Neuron (in vitro differentiated cells): ENCODE measurements around the gene CUL1.
A peak's percentile ranks its signal among the peaks of the same experiment; 100 is the strongest.

ENCODE experiments used
- H2AFZ ChIP-seq: one replicate; pipeline ENCODE4 v1.6.1; 2013; ENCODE audit warnings: low read depth, mild to moderate bottlenecking, inconsistent platforms, low read length, moderate library complexity
- H3K27me3 ChIP-seq: one replicate; pipeline ENCODE4 v1.6.1; 2013; ENCODE audit warnings: low read length; ENCODE audit not compliant: insufficient read depth
- H3K36me3 ChIP-seq: one replicate; pipeline ENCODE4 v1.6.1; 2013; ENCODE audit warnings: low read length; ENCODE audit not compliant: insufficient read depth
- H3K4me1 ChIP-seq: one replicate; pipeline ENCODE4 v1.6.1; 2013; ENCODE audit warnings: low read length; ENCODE audit not compliant: insufficient read depth
- H3K4me3 ChIP-seq: 2 replicates; pipeline ENCODE4 v1.5.1; 2013; ENCODE audit warnings: mild to moderate bottlenecking, low read length, moderate library complexity
- H3K9me3 ChIP-seq: one replicate; pipeline ENCODE4 v1.6.1; 2013; ENCODE audit warnings: low read length

CUL1 gene

GRCh38 chr7:148698397-148699023 is at the start of gene CUL1:
Gene CUL1 (plus strand): TSS chr7:148698903. CDS start chr7:148730123, 31,220 bp downstream.
- Histone ChIP-seq H3K9me3 (no peaks in the 10 kb centered on the region), H3K36me3 (no peaks in the 10 kb centered on the region), H3K4me3 (peak within 1 kb of the TSS; percentile 87), H2AFZ (peak within 1 kb of the TSS; percentile 74), H3K4me1 (peaks cover 21% of the 10 kb centered on the region), H3K27me3 (no peaks in the 10 kb centered on the region)

- no peaks in the 10 kb centered on the region for H3K9me3 ChIP-seq
- H3K27me3 ChIP-seq: no peaks in the 10 kb centered on the region
- no peak overlapping the region for H3K4me3 ChIP-seq
- H3K36me3 ChIP-seq: no peaks in the 10 kb centered on the region
- no peak overlapping the region for H2AFZ ChIP-seq
- no peaks in the 10 kb centered on the region for H3K4me1 ChIP-seq
These were observed 48.4 kb upstream of the CUL1 start for GRCh38 chr7:148650232-148650858.

- Histone ChIP-seq H3K36me3 (no peaks in the 10 kb centered on the region), H2AFZ (no peak overlapping the region), H3K27me3 (no peaks in the 10 kb centered on the region), H3K9me3 (no peaks in the 10 kb centered on the region), H3K4me3 (no peak overlapping the region), H3K4me1 (no peaks in the 10 kb centered on the region)
These were observed 45.9 kb upstream of the CUL1 start for GRCh38 chr7:148652773-148653172.

GRCh38 chr7:148657929-148658328 is 40.8 kb upstream of the CUL1 start:
- H3K27me3 ChIP-seq: no peaks in the 10 kb centered on the region
- no peaks in the 10 kb centered on the region for H3K36me3 ChIP-seq
- H3K9me3 ChIP-seq: no peaks in the 10 kb centered on the region

GRCh38 chr7:148661471-148661870 is 37.2 kb upstream of the CUL1 start:
- Histone ChIP-seq H3K36me3 (no peaks in the 10 kb centered on the region), H3K27me3 (no peaks in the 10 kb centered on the region), H2AFZ (no peak overlapping the region), H3K4me1 (no peaks in the 10 kb centered on the region), H3K9me3 (no peaks in the 10 kb centered on the region), H3K4me3 (no peak overlapping the region)

More at GRCh38 chr7:148657929-148658328, 40.8 kb upstream of the CUL1 start:
- H3K4me3 ChIP-seq: no peak overlapping the region
- H2AFZ ChIP-seq: no peak overlapping the region
- no peaks in the 10 kb centered on the region for H3K4me1 ChIP-seq

- Histone ChIP-seq H3K27me3 (no peaks in the 10 kb centered on the region), H3K9me3 (no peaks in the 10 kb centered on the region), H3K4me3 (no peak overlapping the region), H2AFZ (no peak overlapping the region), H3K4me1 (no peaks in the 10 kb centered on the region), H3K36me3 (no peaks in the 10 kb centered on the region)
These were observed 36.1 kb upstream of the CUL1 start for GRCh38 chr7:148662646-148663045.

GRCh38 chr7:148664324-148664723 is 34.4 kb upstream of the CUL1 start:
- Histone ChIP-seq H3K27me3 (no peaks in the 10 kb centered on the region), H2AFZ (no peak overlapping the region), H3K9me3 (no peaks in the 10 kb centered on the region), H3K4me1 (no peaks in the 10 kb centered on the region), H3K4me3 (no peak overlapping the region), H3K36me3 (no peaks in the 10 kb centered on the region)

GRCh38 chr7:148665221-148665620 is 33.5 kb upstream of the CUL1 start:
- Histone ChIP-seq H3K4me1 (no peaks in the 10 kb centered on the region), H3K36me3 (no peaks in the 10 kb centered on the region), H3K27me3 (no peaks in the 10 kb centered on the region), H2AFZ (no peak overlapping the region), H3K4me3 (no peak overlapping the region), H3K9me3 (no peaks in the 10 kb centered on the region)

GRCh38 chr7:148669927-148670326 is 28.8 kb upstream of the CUL1 start:
- no peaks in the 10 kb centered on the region for H3K4me1 ChIP-seq
- no peak overlapping the region for H2AFZ ChIP-seq
- no peaks in the 10 kb centered on the region for H3K27me3 ChIP-seq
- H3K9me3 ChIP-seq: no peaks in the 10 kb centered on the region
- H3K36me3 ChIP-seq: no peaks in the 10 kb centered on the region
- H3K4me3 ChIP-seq: no peak overlapping the region

GRCh38 chr7:148670374-148670773 is 28.3 kb upstream of the CUL1 start:
- no peaks in the 10 kb centered on the region for H3K36me3 ChIP-seq
- no peaks in the 10 kb centered on the region for H3K4me1 ChIP-seq
- H3K4me3 ChIP-seq: no peak overlapping the region
- H2AFZ ChIP-seq: no peak overlapping the region
- no peaks in the 10 kb centered on the region for H3K27me3 ChIP-seq
- H3K9me3 ChIP-seq: no peaks in the 10 kb centered on the region

- H3K4me3 ChIP-seq: no peak overlapping the region
- no peaks in the 10 kb centered on the region for H3K27me3 ChIP-seq
- H3K9me3 ChIP-seq: peaks cover 1% of the 10 kb centered on the region
- no peak overlapping the region for H2AFZ ChIP-seq
- H3K36me3 ChIP-seq: no peaks in the 10 kb centered on the region
- H3K4me1 ChIP-seq: no peaks in the 10 kb centered on the region
These were observed 27.9 kb upstream of the CUL1 start for GRCh38 chr7:148670807-148671206.

- H3K9me3 ChIP-seq: peaks cover 4% of the 10 kb centered on the region
- no peaks in the 10 kb centered on the region for H3K4me1 ChIP-seq
- H3K4me3 ChIP-seq: no peak overlapping the region
- no peak overlapping the region for H2AFZ ChIP-seq
- H3K36me3 ChIP-seq: no peaks in the 10 kb centered on the region
- H3K27me3 ChIP-seq: no peaks in the 10 kb centered on the region
These were observed 26.7 kb upstream of the CUL1 start for GRCh38 chr7:148672041-148672440.

GRCh38 chr7:148674689-148675088 is 24.0 kb upstream of the CUL1 start:
- no peak overlapping the region for H3K4me3 ChIP-seq
- H3K27me3 ChIP-seq: no peaks in the 10 kb centered on the region
- no peaks in the 10 kb centered on the region for H3K4me1 ChIP-seq
- no peak overlapping the region for H2AFZ ChIP-seq
- no peaks in the 10 kb centered on the region for H3K36me3 ChIP-seq
- peaks cover 4% of the 10 kb centered on the region for H3K9me3 ChIP-seq

GRCh38 chr7:148676291-148676690 is 22.4 kb upstream of the CUL1 start:
- Histone ChIP-seq H3K36me3 (no peaks in the 10 kb centered on the region), H3K4me3 (no peak overlapping the region), H3K27me3 (no peaks in the 10 kb centered on the region), H3K4me1 (no peaks in the 10 kb centered on the region), H2AFZ (no peak overlapping the region), H3K9me3 (peaks cover 4% of the 10 kb centered on the region)
